Epithelial cell of esophagus (primary cell): Measurements from ENCODE around the gene GUCY1A1.

ENCODE experiments used
- DNase-seq: peaks from one replicate; pipeline ENCODE4 v3.0.0; 2010; ENCODE audit warnings: low read depth
- H3K4me3 ChIP-seq: 2 replicates; pipeline ENCODE4 v1.5.1; 2011; ENCODE audit warnings: mild to moderate bottlenecking, low read length, control low read depth
- CTCF ChIP-seq: IDR thresholded peaks from 2 replicates; pipeline ENCODE4 v1.5.1; 2011; ENCODE audit warnings: low read depth, mild to moderate bottlenecking, low read length, control low read depth, inconsistent platforms; ENCODE audit not compliant: insufficient read depth; ENCODE audit errors: missing control alignments

The GUCY1A1 gene

GRCh38 chr4:155681886-155682285 is 15.2 kb downstream of the GUCY1A1 start:
- no peak for DNase-seq
- no peak for TF ChIP-seq CTCF
- no peak overlapping the region for H3K4me3 ChIP-seq

- TF ChIP-seq CTCF, result no peak
- H3K4me3 ChIP-seq, result no peak overlapping the region
- DNase-seq, result no peak
These were observed 17.8 kb downstream of the GUCY1A1 start for GRCh38 chr4:155684423-155684822.

GRCh38 chr4:155684892-155685541 is 18.4 kb downstream of the GUCY1A1 start:
- no peak for TF ChIP-seq CTCF
- H3K4me3 ChIP-seq, result no peak overlapping the region
- DNase-seq, result no peak

GRCh38 chr4:155687380-155687982 is 20.8 kb downstream of the GUCY1A1 start:
- no peak for DNase-seq
- H3K4me3 ChIP-seq, result no peak overlapping the region
- TF ChIP-seq CTCF, result no peak

- no peak overlapping the region for H3K4me3 ChIP-seq
- no peak for DNase-seq
- TF ChIP-seq CTCF, result no peak
These were observed 21.6 kb downstream of the GUCY1A1 start for GRCh38 chr4:155688211-155688610.

GRCh38 chr4:155688860-155689259 is 22.2 kb downstream of the GUCY1A1 start:
- no peak for DNase-seq
- no peak overlapping the region for H3K4me3 ChIP-seq
- no peak for TF ChIP-seq CTCF
